Ishikawa (cell line): ENCODE results near the gene DLGAP4.

ENCODE experiments used
- CEBPB ChIP-seq: IDR thresholded peaks from 2 replicates; pipeline ENCODE4 v1.6.1; 2012
- CREB1 ChIP-seq: IDR thresholded peaks from 2 replicates; pipeline ENCODE4 v1.6.1; 2012; ENCODE audit warnings: low read depth
- EGR1 ChIP-seq: IDR thresholded peaks from 2 replicates; pipeline ENCODE4 v1.6.1; 2012
- EP300 ChIP-seq: IDR thresholded peaks from 2 replicates; pipeline ENCODE4 v1.6.1; 2012; ENCODE audit warnings: borderline replicate concordance
- FOXM1 ChIP-seq: IDR thresholded peaks from 2 replicates; pipeline ENCODE4 v1.6.1; 2012; ENCODE audit warnings: low read depth, borderline replicate concordance
- MAX ChIP-seq: IDR thresholded peaks from 2 replicates; pipeline ENCODE4 v1.6.1; 2012
- NFIC ChIP-seq: IDR thresholded peaks from 2 replicates; pipeline ENCODE4 v1.6.1; 2012
- RAD21 ChIP-seq: IDR thresholded peaks from 2 replicates; pipeline ENCODE4 v1.6.1; 2012; ENCODE audit warnings: low read depth
- REST ChIP-seq: IDR thresholded peaks from 2 replicates; pipeline ENCODE4 v1.6.1; 2012; ENCODE audit warnings: low read depth, mild to moderate bottlenecking
- TAF1 ChIP-seq: IDR thresholded peaks from 2 replicates; pipeline ENCODE4 v1.6.1; 2012; ENCODE audit warnings: low read depth, mild to moderate bottlenecking
- TCF12 ChIP-seq: IDR thresholded peaks from 2 replicates; pipeline ENCODE4 v1.6.1; 2012; ENCODE audit warnings: low read depth
- TEAD4 ChIP-seq: IDR thresholded peaks from 2 replicates; pipeline ENCODE4 v1.6.1; 2012
- USF1 ChIP-seq: IDR thresholded peaks from 2 replicates; pipeline ENCODE4 v1.6.1; 2012
- YY1 ChIP-seq: IDR thresholded peaks from 2 replicates; pipeline ENCODE4 v1.6.1; 2012; ENCODE audit warnings: low read depth
- ZBTB7A ChIP-seq: IDR thresholded peaks from 2 replicates; pipeline ENCODE4 v1.6.1; 2012; ENCODE audit warnings: low read depth

Gene DLGAP4

GRCh38 chr20:36398515-36398914, 92.4 kb downstream of the DLGAP4 start:
- TF ChIP-seq EP300, result no peak

GRCh38 chr20:36399147-36399968, 93.2 kb downstream of the DLGAP4 start:
- TF ChIP-seq NFIC (no peak), YY1 (0 out of 2 replicates have a peak, but pooled peaks have one; percentile 45), TEAD4 (0 out of 2 replicates have a peak, but pooled peaks have one; percentile 8), MAX (0 out of 2 replicates have a peak, but pooled peaks have one; percentile 14), TAF1 (no peak), RAD21 (peak; percentile 74)

- no peak for TF ChIP-seq REST
- TF ChIP-seq NFIC, result no peak
- no peak for TF ChIP-seq EP300
- no peak for TF ChIP-seq USF1
- no peak for TF ChIP-seq MAX
- TF ChIP-seq TAF1, result no peak
- TF ChIP-seq CREB1, result no peak
- no peak for TF ChIP-seq RAD21
- no peak for TF ChIP-seq YY1
- no peak for TF ChIP-seq EGR1
- no peak for TF ChIP-seq CEBPB
- TF ChIP-seq ZBTB7A, result no peak
- no peak for TF ChIP-seq FOXM1
- no peak for TF ChIP-seq TCF12
- no peak for TF ChIP-seq TEAD4
Observed at GRCh38 chr20:36399969-36400545, 93.9 kb downstream of the DLGAP4 start.

GRCh38 chr20:36400909-36401735, 95.0 kb downstream of the DLGAP4 start:
- no peak for TF ChIP-seq NFIC
- no peak for TF ChIP-seq USF1
- no peak for TF ChIP-seq FOXM1
- no peak for TF ChIP-seq EGR1
- TF ChIP-seq CREB1, result no peak
- no peak for TF ChIP-seq RAD21
- TF ChIP-seq REST, result no peak
- no peak for TF ChIP-seq ZBTB7A
- no peak for TF ChIP-seq EP300
- no peak for TF ChIP-seq TEAD4
- no peak for TF ChIP-seq TAF1
- TF ChIP-seq CEBPB, result no peak

- no peak for TF ChIP-seq TAF1
- TF ChIP-seq RAD21, result no peak
- TF ChIP-seq EGR1, result no peak
- TF ChIP-seq TCF12, result no peak
- TF ChIP-seq CEBPB, result no peak
- TF ChIP-seq YY1, result no peak
- no peak for TF ChIP-seq ZBTB7A
- TF ChIP-seq TEAD4, result no peak
- no peak for TF ChIP-seq NFIC
- no peak for TF ChIP-seq MAX
- no peak for TF ChIP-seq CREB1
- no peak for TF ChIP-seq USF1
Observed at GRCh38 chr20:36402708-36403107, 96.6 kb downstream of the DLGAP4 start.
